CD4-positive, alpha-beta T cell treated with Interleukin-10 for 1 hour (primary cell): ENCODE data around the gene GBP1.

Source experiments
- DNase-seq: peaks from one replicate; pipeline ENCODE4 v3.0.0-alpha.2; 2020

Gene GBP1

GRCh38 chr1:89005286-89006151, 59.5 kb downstream of the GBP1 start:
- no peak for DNase-seq
